OCI-LY7 (cell line): ENCODE results near the gene LCE3B.
A peak's percentile ranks its signal among the peaks of the same experiment; 100 is the strongest.

Source experiments
- CTCF ChIP-seq: fragments of 200-600 bp; sonication (generic); conservative IDR thresholded peaks from 2 replicates; pipeline ENCODE4 v1.5.1; 2014; ENCODE audit warnings: mild to moderate bottlenecking, antibody characterized with exemption, low read length, moderate library complexity, mixed read lengths
- EZH2phosphoT487 ChIP-seq: fragments of 200-600 bp; sonication (generic); IDR thresholded peaks from 2 replicates; pipeline ENCODE4 v1.6.1; 2018; ENCODE audit warnings: low read depth, borderline replicate concordance, mild to moderate bottlenecking, mixed run types, antibody characterized with exemption, low read length, moderate library complexity, mixed read lengths

- TF ChIP-seq CTCF (peak; percentile 58), EZH2phosphoT487 (no peak)
These were observed 9.7 kb downstream of the LCE3B start for GRCh38 chr1:152623203-152623844.
